Natural killer cell (primary cell): Measurements from ENCODE around the gene HS6ST2. TPM values are rescaled to one million over a fixed set of nuclear protein-coding genes. Genes with fewer than 3 reads are reported as not detected.

Experiments used
- ATAC-seq, 3 donors: fragments of 150-1000 bp in 2 of 3; fragments of 200-7000 bp in 1 of 3; cut with Tn5 transposase; 1 replicate in 1 of 3; 2 replicates in 2 of 3; pipeline ENCODE4 v1.10.0; 2021; ENCODE audit warnings: mild to moderate bottlenecking in 2 of 3, moderate library complexity in 2 of 3
- DNase-seq, 2 donors: peaks; one replicate each; pipeline versions ENCODE4 v3.0.0 to v3.0.0-alpha.2; 2013 to 2021; ENCODE audit warnings: mixed read lengths in 1 of 2
- H3K27ac ChIP-seq: one replicate; pipeline ENCODE4 v1.5.1; 2013; ENCODE audit warnings: mild to moderate bottlenecking, low read length
- H3K27me3 ChIP-seq: one replicate; pipeline ENCODE4 v1.6.1; 2013; ENCODE audit warnings: low read length; ENCODE audit not compliant: control insufficient read depth, insufficient read depth
- H3K36me3 ChIP-seq: one replicate; pipeline ENCODE4 v1.6.1; 2013; ENCODE audit warnings: low read length; ENCODE audit not compliant: control insufficient read depth, insufficient read depth
- H3K4me1 ChIP-seq: one replicate; pipeline ENCODE4 v1.6.1; 2013; ENCODE audit warnings: low read length; ENCODE audit not compliant: control insufficient read depth, insufficient read depth
- H3K4me3 ChIP-seq: one replicate; pipeline ENCODE4 v1.5.1; 2013; ENCODE audit warnings: low read length
- H3K9me3 ChIP-seq: one replicate; pipeline ENCODE4 v1.6.1; 2013; ENCODE audit warnings: low read length; ENCODE audit not compliant: control insufficient read depth, insufficient read depth
- H3K27ac Mint-ChIP-seq, 2 donors: one replicate each; pipeline ENCODE4 v1.8.0; 2022; ENCODE audit warnings: mild to moderate bottlenecking in 2 of 2, mixed read lengths in 2 of 2, moderate library complexity in 1 of 2
- H3K27me3 Mint-ChIP-seq, 2 donors: one replicate each; pipeline ENCODE4 v1.8.0; 2022; ENCODE audit warnings: low read depth in 2 of 2, mixed read lengths in 2 of 2
- H3K36me3 Mint-ChIP-seq: one replicate; pipeline ENCODE4 v1.8.0; 2022; ENCODE audit warnings: mixed read lengths
- H3K4me1 Mint-ChIP-seq, 2 donors: one replicate each; pipeline ENCODE4 v1.8.0; 2022; ENCODE audit warnings: mixed read lengths in 2 of 2
- H3K4me3 Mint-ChIP-seq: one replicate; pipeline ENCODE4 v1.8.0; 2022; ENCODE audit warnings: mild to moderate bottlenecking, moderate library complexity, mixed read lengths
- H3K9me3 Mint-ChIP-seq, 2 donors: one replicate each; pipeline ENCODE4 v1.8.0; 2022; ENCODE audit warnings: mixed read lengths in 2 of 2
- WGBS: methylation state at CpG from one replicate; pipeline ENCODE4 v1.1.7; 2013; ENCODE audit warnings: missing lambda C conversion rate; ENCODE audit not compliant: insufficient coverage; 5-methylcytosine and 5-hydroxymethylcytosine counted together
- intact Hi-C: fragments of 100-400 bp; cut with micrococcal nuclease; formaldehyde crosslinking; loops from one replicate; pipeline ENCODE4 v1.14.2; 2022
- total RNA-seq, 4 donors: library from RNA; stranded (reverse); fragments of 120-200 nt in 1 of 4; gene quantifications; one replicate each; pipeline versions ENCODE4 v1.2.3 to v1.2.4, GENCODE V29; 2013 to 2022
- TF ChIP-seq, protein P1 (sequence below): fragments of 200-600 bp; IDR thresholded peaks from one replicate; pipeline ENCODE4 v1.8.0; 2022; ENCODE audit warnings: antibody characterized with exemption

The HS6ST2 gene
- total RNA-seq, 3 donors from 2014 or later (not counting 1 experiment from before 2014, with no cell fraction given) = not detected

DNA sequence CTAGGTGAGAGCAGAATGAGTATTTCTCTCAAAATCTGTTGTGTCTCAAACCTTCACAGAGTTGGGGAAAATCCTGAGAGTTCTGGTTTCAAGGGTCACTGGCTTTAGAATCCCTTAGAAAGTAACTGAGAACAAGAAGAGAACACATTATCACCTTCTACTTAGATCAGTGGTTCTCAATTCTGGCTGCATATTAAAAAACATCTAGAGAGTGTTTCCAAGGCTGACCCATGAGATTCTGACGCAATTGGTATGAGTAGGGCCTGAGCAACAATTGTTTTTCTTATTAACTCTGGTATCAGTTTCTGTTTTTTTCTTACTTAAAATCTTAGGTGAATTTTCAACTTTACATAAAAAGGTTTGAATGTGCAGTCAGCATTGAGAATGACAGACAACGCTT is 212.8 kb downstream of the HS6ST2 start:
- Mint-ChIP-seq H3K27me3 (peaks cover 0 to 61% of the 10 kb centered on the region in 2 donors), H3K4me3 (no peak overlapping the region), H3K36me3 (no peaks in the 10 kb centered on the region), H3K27ac (no peak overlapping the region), H3K9me3 (no peaks in the 10 kb centered on the region), H3K4me1 (peaks cover 33 to 45% of the 10 kb centered on the region in 2 donors)
- Histone ChIP-seq H3K4me3 (no peak overlapping the region), H3K9me3 (no peaks in the 10 kb centered on the region), H3K36me3 (no peaks in the 10 kb centered on the region), H3K27me3 (no peaks in the 10 kb centered on the region), H3K27ac (no peak overlapping the region), H3K4me1 (peaks cover 32% of the 10 kb centered on the region)
- ATAC-seq (no peak), DNase-seq (no peak)
- TF ChIP-seq, protein P1, sequence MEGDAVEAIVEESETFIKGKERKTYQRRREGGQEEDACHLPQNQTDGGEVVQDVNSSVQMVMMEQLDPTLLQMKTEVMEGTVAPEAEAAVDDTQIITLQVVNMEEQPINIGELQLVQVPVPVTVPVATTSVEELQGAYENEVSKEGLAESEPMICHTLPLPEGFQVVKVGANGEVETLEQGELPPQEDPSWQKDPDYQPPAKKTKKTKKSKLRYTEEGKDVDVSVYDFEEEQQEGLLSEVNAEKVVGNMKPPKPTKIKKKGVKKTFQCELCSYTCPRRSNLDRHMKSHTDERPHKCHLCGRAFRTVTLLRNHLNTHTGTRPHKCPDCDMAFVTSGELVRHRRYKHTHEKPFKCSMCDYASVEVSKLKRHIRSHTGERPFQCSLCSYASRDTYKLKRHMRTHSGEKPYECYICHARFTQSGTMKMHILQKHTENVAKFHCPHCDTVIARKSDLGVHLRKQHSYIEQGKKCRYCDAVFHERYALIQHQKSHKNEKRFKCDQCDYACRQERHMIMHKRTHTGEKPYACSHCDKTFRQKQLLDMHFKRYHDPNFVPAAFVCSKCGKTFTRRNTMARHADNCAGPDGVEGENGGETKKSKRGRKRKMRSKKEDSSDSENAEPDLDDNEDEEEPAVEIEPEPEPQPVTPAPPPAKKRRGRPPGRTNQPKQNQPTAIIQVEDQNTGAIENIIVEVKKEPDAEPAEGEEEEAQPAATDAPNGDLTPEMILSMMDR = no peak
- 78% methylated on average over 1 of the region's 2 CpGs for WGBS
- intact Hi-C loops = no loop called here

DNA sequence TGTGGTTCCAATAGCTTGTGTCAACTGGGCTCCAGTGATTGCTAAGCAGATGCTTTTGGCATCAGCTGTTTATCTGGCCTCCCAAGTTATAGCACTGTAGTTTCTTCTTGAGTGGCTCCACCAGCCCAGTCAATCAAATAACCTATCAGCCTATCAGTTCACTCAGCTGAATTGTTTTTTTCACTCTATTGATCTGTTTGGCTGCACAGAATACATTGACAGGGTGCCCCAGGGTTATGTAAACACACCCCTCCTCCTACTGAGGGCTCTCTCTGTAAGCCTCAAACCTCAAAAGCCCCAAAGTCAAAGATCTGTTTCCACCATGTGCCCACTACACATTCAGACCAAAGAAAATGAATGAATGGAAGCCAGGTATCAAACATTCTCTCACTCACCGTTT is 214.0 kb downstream of the HS6ST2 start:
- H3K27me3 Mint-ChIP-seq = peaks cover 0 to 61% of the 10 kb centered on the region in 2 donors
- TF ChIP-seq, protein P1 = no peak
- H3K27ac Mint-ChIP-seq = no peak overlapping the region
- H3K4me1 Mint-ChIP-seq = peaks cover 29 to 34% of the 10 kb centered on the region in 2 donors
- ATAC-seq = peak in 1 of 3 donors; percentile 71
- Histone ChIP-seq H3K4me1 (peaks cover 24% of the 10 kb centered on the region), H3K9me3 (no peaks in the 10 kb centered on the region), H3K27ac (no peak overlapping the region), H3K4me3 (no peak overlapping the region), H3K27me3 (no peaks in the 10 kb centered on the region), H3K36me3 (no peaks in the 10 kb centered on the region)
- no peak overlapping the region for H3K4me3 Mint-ChIP-seq
- no CpG with 5 or more reads among the region's 1 CpG for WGBS
- no peaks in the 10 kb centered on the region for H3K36me3 Mint-ChIP-seq
- DNase-seq = no peak
- intact Hi-C loops = no loop called here
- no peaks in the 10 kb centered on the region for H3K9me3 Mint-ChIP-seq

DNA sequence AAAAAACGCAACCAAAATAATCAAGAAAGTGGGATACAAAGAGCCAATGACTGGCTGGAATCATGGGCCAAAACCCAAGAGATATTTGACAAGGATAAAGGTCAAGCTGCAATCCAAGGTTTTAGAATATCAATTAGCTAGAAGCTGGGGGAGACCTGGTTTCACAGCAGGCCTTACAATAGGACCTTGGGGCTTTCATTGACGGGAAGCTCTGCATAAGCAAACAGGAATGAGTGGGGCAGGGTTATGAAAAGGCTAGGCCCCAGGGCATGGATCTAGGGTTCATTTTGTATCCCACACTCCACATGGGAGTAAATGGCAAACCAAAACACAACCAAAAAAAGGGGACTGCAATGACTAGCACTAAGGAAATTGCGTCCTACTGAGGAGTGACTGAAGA is 215.3 kb downstream of the HS6ST2 start:
- intact Hi-C loops = no loop called here

More for the DNA sequence above, 215.3 kb downstream of the HS6ST2 start:
- H3K27me3 Mint-ChIP-seq = peaks cover 0 to 47% of the 10 kb centered on the region in 2 donors
- H3K4me3 Mint-ChIP-seq = no peak overlapping the region
- Histone ChIP-seq H3K36me3 (no peaks in the 10 kb centered on the region), H3K4me3 (no peak overlapping the region), H3K27ac (no peak overlapping the region), H3K9me3 (no peaks in the 10 kb centered on the region), H3K4me1 (peaks cover 37% of the 10 kb centered on the region), H3K27me3 (no peaks in the 10 kb centered on the region)
- TF ChIP-seq, protein P1 = no peak
- no peak for ATAC-seq
- no peak overlapping the region for H3K27ac Mint-ChIP-seq
- DNase-seq = no peak
- WGBS = 83% methylated on average over 3 of the region's 3 CpGs
- H3K9me3 Mint-ChIP-seq = no peaks in the 10 kb centered on the region
- H3K4me1 Mint-ChIP-seq = peaks cover 39 to 41% of the 10 kb centered on the region in 2 donors
- no peaks in the 10 kb centered on the region for H3K36me3 Mint-ChIP-seq
